Lower lobe of right lung (tissue), 2 donors: ENCODE results near the gene ZNF710. TPM values are rescaled to one million over a fixed set of nuclear protein-coding genes. Genes with fewer than 3 reads are reported as not detected.

Source experiments
- ATAC-seq, 2 donors: fragments of 200-7000 bp; cut with Tn5 transposase; one replicate each; pipeline ENCODE4 v1.9.1; 2020 to 2022; ENCODE audit warnings: mild to moderate bottlenecking in 2 of 2, moderate library complexity in 2 of 2
- DNase-seq: peaks from one replicate; pipeline ENCODE4 v3.0.0-alpha.2; 2020
- H3K27ac ChIP-seq: fragments of 200-600 bp; one replicate; pipeline ENCODE4 v1.8.0; 2022
- H3K27me3 ChIP-seq: fragments of 200-600 bp; one replicate; pipeline ENCODE4 v1.8.0; 2022; ENCODE audit warnings: low read depth
- H3K36me3 ChIP-seq: fragments of 200-600 bp; one replicate; pipeline ENCODE4 v1.8.0; 2022; ENCODE audit warnings: mild to moderate bottlenecking
- H3K4me1 ChIP-seq: fragments of 200-600 bp; one replicate; pipeline ENCODE4 v1.8.0; 2022
- H3K4me3 ChIP-seq: fragments of 200-600 bp; one replicate; pipeline ENCODE4 v1.8.0; 2022; ENCODE audit warnings: mild to moderate bottlenecking
- H3K9me3 ChIP-seq: fragments of 200-600 bp; one replicate; pipeline ENCODE4 v1.8.0; 2022
- intact Hi-C: fragments of 100-400 bp; cut with DNase I; formaldehyde crosslinking; loops from one replicate; pipeline ENCODE4 v1.11.0; 2022
- total RNA-seq: library from RNA; stranded (reverse); fragmentation: NEBNext Ultra II Directional; extraction: Animal tissue kit (Norgen Biotek cat#: 25700); gene quantifications from one replicate; pipeline ENCODE4 v1.2.1, GENCODE V29; 2021
- TF ChIP-seq, protein P1 (sequence below): fragments of 200-600 bp; IDR thresholded peaks from one replicate; pipeline ENCODE4 v1.8.0; 2022; ENCODE audit warnings: antibody characterized with exemption, mild to moderate bottlenecking
- donor health status: DM: no; HTN: yes; CAD: no; lungs with severe emphysema.

ZNF710 gene
- total RNA-seq, 1 donor from 2014 or later: 50.7 TPM

- TF ChIP-seq, protein P1, sequence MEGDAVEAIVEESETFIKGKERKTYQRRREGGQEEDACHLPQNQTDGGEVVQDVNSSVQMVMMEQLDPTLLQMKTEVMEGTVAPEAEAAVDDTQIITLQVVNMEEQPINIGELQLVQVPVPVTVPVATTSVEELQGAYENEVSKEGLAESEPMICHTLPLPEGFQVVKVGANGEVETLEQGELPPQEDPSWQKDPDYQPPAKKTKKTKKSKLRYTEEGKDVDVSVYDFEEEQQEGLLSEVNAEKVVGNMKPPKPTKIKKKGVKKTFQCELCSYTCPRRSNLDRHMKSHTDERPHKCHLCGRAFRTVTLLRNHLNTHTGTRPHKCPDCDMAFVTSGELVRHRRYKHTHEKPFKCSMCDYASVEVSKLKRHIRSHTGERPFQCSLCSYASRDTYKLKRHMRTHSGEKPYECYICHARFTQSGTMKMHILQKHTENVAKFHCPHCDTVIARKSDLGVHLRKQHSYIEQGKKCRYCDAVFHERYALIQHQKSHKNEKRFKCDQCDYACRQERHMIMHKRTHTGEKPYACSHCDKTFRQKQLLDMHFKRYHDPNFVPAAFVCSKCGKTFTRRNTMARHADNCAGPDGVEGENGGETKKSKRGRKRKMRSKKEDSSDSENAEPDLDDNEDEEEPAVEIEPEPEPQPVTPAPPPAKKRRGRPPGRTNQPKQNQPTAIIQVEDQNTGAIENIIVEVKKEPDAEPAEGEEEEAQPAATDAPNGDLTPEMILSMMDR: no peak
- ATAC-seq: no peak
- Histone ChIP-seq H3K9me3 (no peaks in the 10 kb centered on the region), H3K4me1 (peaks cover 13% of the 10 kb centered on the region), H3K4me3 (no peak overlapping the region), H3K27ac (no peak overlapping the region), H3K36me3 (peaks cover 88% of the 10 kb centered on the region), H3K27me3 (no peaks in the 10 kb centered on the region)
- DNase-seq: no peak
- intact Hi-C loops: loop anchor here (10.0 kb wide), 1 partner anchor 189 kb away; the partner anchor contains the start of gene AP3S2
Measured at GRCh38 chr15:90083419-90083818, 82.3 kb downstream of the ZNF710 start.

DNA sequence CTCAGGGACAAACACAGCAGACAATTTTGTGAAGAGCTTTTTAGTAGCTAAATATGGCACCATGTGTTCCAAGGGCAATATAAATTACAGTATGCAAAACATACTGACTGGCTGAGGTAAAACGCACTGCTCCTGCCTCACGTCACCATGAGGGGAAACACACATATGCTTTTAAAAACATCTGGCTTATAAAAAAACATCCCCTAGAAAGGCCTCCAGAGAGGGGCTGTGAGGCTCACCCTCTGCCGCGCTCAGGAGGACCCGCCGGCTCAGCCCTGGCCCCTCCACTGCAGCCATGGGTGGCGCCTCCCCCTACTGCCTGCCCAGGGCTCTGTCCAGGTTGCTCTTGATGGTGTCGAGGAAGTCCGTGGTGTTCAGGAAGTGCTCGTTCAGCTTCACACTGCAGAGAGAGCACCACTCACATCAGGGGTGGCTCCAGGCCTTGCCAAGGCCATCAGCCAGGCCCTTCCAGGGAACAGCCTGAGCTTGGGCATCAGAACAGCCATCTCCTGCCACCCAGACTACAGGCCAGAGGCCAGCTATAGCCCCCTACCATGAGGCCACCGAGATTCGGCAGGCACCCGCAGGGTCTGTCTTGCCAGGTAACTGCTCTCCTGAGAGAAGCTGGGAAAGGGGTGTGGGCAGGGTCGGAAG, 83.0 kb downstream of the ZNF710 start:
- Histone ChIP-seq H3K27me3 (no peaks in the 10 kb centered on the region), H3K4me3 (no peak overlapping the region), H3K9me3 (no peaks in the 10 kb centered on the region), H3K36me3 (peaks cover 85% of the 10 kb centered on the region), H3K27ac (no peak overlapping the region), H3K4me1 (peaks cover 13% of the 10 kb centered on the region)
- DNase-seq (no peak), ATAC-seq (no peak)
- TF ChIP-seq, protein P1: no peak
- intact Hi-C loops: loop anchor here (10.0 kb wide), 1 partner anchor 189 kb away; the partner anchor contains the start of gene AP3S2

DNA sequence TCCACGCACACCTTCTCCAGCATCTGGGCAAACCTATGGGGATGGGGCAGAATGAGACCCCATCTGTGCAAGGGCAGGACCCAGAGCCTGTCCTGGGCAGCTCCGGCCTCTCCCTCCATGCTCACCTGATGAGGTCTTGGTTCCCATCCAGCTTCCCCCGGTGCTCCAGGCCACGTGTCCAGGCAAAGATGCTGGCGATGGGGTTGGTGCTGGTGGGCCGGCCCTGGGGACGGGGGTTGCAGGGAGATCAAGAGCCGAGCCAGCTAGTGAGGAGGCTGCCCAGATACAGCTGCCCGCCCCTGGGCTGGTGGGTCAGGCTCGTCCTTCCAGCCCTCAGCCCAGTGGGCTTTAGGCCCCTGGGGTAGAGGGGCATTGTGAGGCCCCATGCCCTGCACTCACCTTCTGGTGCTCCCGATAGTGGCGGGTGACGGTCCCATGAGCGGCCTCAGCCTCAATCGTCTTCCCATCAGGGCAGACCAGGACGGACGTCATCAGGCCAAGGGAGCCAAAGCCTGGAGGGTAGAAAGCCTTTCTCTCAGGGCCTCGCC, 83.8 kb downstream of the ZNF710 start:
- H3K27ac ChIP-seq: no peak overlapping the region
- no peaks in the 10 kb centered on the region for H3K9me3 ChIP-seq
- H3K4me1 ChIP-seq: peaks cover 13% of the 10 kb centered on the region
- peaks cover 85% of the 10 kb centered on the region for H3K36me3 ChIP-seq
- DNase-seq: no peak
- intact Hi-C loops: loop anchor here (10.0 kb wide), 1 partner anchor 190 kb away; the partner anchor contains the start of gene AP3S2
- TF ChIP-seq, protein P1: no peak
- H3K4me3 ChIP-seq: no peak overlapping the region
- ATAC-seq: no peak
- H3K27me3 ChIP-seq: no peaks in the 10 kb centered on the region

DNA sequence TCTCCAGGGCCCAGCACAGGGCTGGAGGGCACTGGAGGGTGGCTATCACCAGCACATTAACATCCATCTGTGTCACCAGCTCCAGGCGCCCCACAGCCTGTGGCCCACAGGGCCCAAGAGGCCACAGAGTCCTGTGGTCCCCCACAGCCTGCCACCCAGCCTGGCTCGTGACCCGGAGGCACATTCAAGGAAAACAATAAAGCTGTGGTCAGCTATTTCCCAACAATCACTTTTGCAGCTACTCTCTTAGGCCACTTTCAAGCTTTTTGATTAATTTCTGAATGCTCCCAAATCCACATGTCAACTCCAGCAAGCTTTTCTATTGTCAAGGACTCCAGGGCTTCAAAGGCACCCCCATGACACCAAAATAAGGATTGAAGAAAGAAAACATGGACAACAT, 84.4 kb downstream of the ZNF710 start:
- no peak overlapping the region for H3K27ac ChIP-seq
- DNase-seq (no peak), ATAC-seq (no peak)
- H3K27me3 ChIP-seq: no peaks in the 10 kb centered on the region
- H3K36me3 ChIP-seq: peaks cover 83% of the 10 kb centered on the region
- H3K4me1 ChIP-seq: peaks cover 13% of the 10 kb centered on the region
- TF ChIP-seq, protein P1: no peak
- H3K9me3 ChIP-seq: no peaks in the 10 kb centered on the region
- intact Hi-C loops: loop anchor here (10.0 kb wide), 1 partner anchor 191 kb away; the partner anchor contains the start of gene AP3S2
- H3K4me3 ChIP-seq: no peak overlapping the region

- intact Hi-C loops: loop anchor here (10.0 kb wide), 1 partner anchor 192 kb away; the partner anchor contains the start of gene AP3S2
- DNase-seq: no peak
- peaks cover 12% of the 10 kb centered on the region for H3K4me1 ChIP-seq
- TF ChIP-seq, protein P1: peak; percentile 70
- no peak overlapping the region for H3K27ac ChIP-seq
- H3K27me3 ChIP-seq: no peaks in the 10 kb centered on the region
- H3K36me3 ChIP-seq: peaks cover 81% of the 10 kb centered on the region
- no peak overlapping the region for H3K4me3 ChIP-seq
- H3K9me3 ChIP-seq: no peaks in the 10 kb centered on the region
- ATAC-seq: peak; percentile 63 to 72
Measured at GRCh38 chr15:90086868-90087268, 85.7 kb downstream of the ZNF710 start.
